Endothelial cell of umbilical vein (primary cell): ENCODE results near the gene YAP1. TPM values are rescaled to one million over a fixed set of nuclear protein-coding genes. Genes with fewer than 3 reads are reported as not detected.

Source experiments
- BruUV-seq: library from RNA; stranded (reverse); fragments of 400-500 nt; replicated peaks from 2 replicates; lab custom pipeline; 2021; lab: Mats Ljungman, UMichigan
- CTCF ChIA-PET: fragments of 300-600, 350-600 bp; sonication (Branson Sonifier 250); formaldehyde crosslinking; loops from one replicate; lab custom pipeline; 2021; ENCODE audit warnings: antibody characterized with exemption, inconsistent platforms; lab: Charles Lee
- POLR2A ChIA-PET: fragments of 300-600, 350-600 bp; sonication (Branson Sonifier 250); formaldehyde crosslinking; loops from one replicate; lab custom pipeline; 2021; ENCODE audit warnings: antibody characterized with exemption, inconsistent platforms; lab: Charles Lee
- DNase-seq: peaks from one replicate; pipeline ENCODE4 v3.0.0-alpha.2; 2011; ENCODE audit warnings: low read depth, low spot score
- FAIRE-seq: peaks from 2 replicates; lab custom pipeline; 2011; peaks lifted over from hg19 to GRCh38; lab: Jason Lieb, UNC
- H2AFZ ChIP-seq: 2 replicates; pipeline ENCODE4 v1.6.0; 2012; ENCODE audit warnings: low read depth, low read length, control low read depth, inconsistent platforms
- H3K27ac ChIP-seq: 2 replicates; pipeline ENCODE4 v1.5.1; 2011; ENCODE audit warnings: low read depth, mild to moderate bottlenecking, control low read depth, low read length, moderate library complexity; ENCODE audit not compliant: insufficient read depth
- H3K27me3 ChIP-seq, 2 experiments: 2 replicates each; pipeline versions ENCODE4 v1.6.0 to v1.6.1; 2011; ENCODE audit warnings: low read length in 2 of 2, mixed read lengths in 1 of 2; ENCODE audit not compliant: control insufficient read depth in 2 of 2, insufficient read depth in 2 of 2
- H3K36me3 ChIP-seq, 2 experiments: 2 replicates in 1 of 2; 3 replicates in 1 of 2; pipeline ENCODE4 v1.5.1; 2011; ENCODE audit warnings: low read length in 2 of 2, mild to moderate bottlenecking in 1 of 2, moderate library complexity in 1 of 2; ENCODE audit not compliant: control insufficient read depth in 2 of 2, insufficient read depth in 2 of 2; ENCODE audit errors: extremely low read depth in 1 of 2
- H3K4me1 ChIP-seq: 3 replicates; pipeline ENCODE4 v1.5.1; 2011; ENCODE audit warnings: mild to moderate bottlenecking, low read length; ENCODE audit not compliant: control insufficient read depth, insufficient read depth; ENCODE audit errors: extremely low read depth
- H3K4me2 ChIP-seq: 2 replicates; pipeline ENCODE4 v1.6.1; 2011; ENCODE audit warnings: low read length, control low read depth, mixed read lengths; ENCODE audit not compliant: insufficient read depth
- H3K4me3 ChIP-seq, 3 experiments: fragments of 200-600 bp in 1 of 3; sonication (generic), shearing (Covaris generic) in 1 of 3; replicated peaks in 1 of 3; 2 replicates each; pipeline ENCODE4 v1.5.1; 2011 to 2016; ENCODE audit warnings: control low read depth in 3 of 3, low read length in 3 of 3, mild to moderate bottlenecking in 2 of 3, inconsistent platforms in 1 of 3, low read depth in 1 of 3, moderate library complexity in 1 of 3; ENCODE audit not compliant: insufficient read depth in 1 of 3
- H3K79me2 ChIP-seq: 2 replicates; pipeline ENCODE4 v1.6.0; 2012; ENCODE audit warnings: low read length, inconsistent platforms; ENCODE audit not compliant: control insufficient read depth, insufficient read depth
- H3K9ac ChIP-seq: replicated peaks from 2 replicates; pipeline ENCODE3; 2011; ENCODE audit warnings: low read length, control low read depth; ENCODE audit not compliant: insufficient read depth; ENCODE audit errors: extremely low read depth
- H3K9me1 ChIP-seq: replicated peaks from 3 replicates; pipeline ENCODE4 v1.6.0; 2011; ENCODE audit warnings: mild to moderate bottlenecking, low read length; ENCODE audit not compliant: control insufficient read depth, insufficient read depth; ENCODE audit errors: extremely low read depth
- H3K9me3 ChIP-seq: replicated peaks from 2 replicates; pipeline ENCODE4 v1.5.1; 2012; ENCODE audit warnings: low read length, inconsistent platforms; ENCODE audit not compliant: control insufficient read depth, insufficient read depth
- H4K20me1 ChIP-seq: replicated peaks from 2 replicates; pipeline ENCODE3; 2011; ENCODE audit warnings: mild to moderate bottlenecking, low read length; ENCODE audit not compliant: control insufficient read depth, insufficient read depth; ENCODE audit errors: extremely low read depth
- EZH2 ChIP-seq: IDR thresholded peaks from 2 replicates; pipeline ENCODE4 v1.6.1; 2012; ENCODE audit warnings: borderline replicate concordance, low read depth, mild to moderate bottlenecking, moderate library complexity, low read length, inconsistent platforms; ENCODE audit not compliant: severe bottlenecking
- FOS ChIP-seq: IDR thresholded peaks from 2 replicates; pipeline ENCODE4 v1.6.1; 2011; ENCODE audit warnings: mild to moderate bottlenecking, low read length, moderate library complexity, borderline replicate concordance; ENCODE audit not compliant: insufficient read depth
- JUN ChIP-seq: IDR thresholded peaks from 2 replicates; pipeline ENCODE4 v1.6.1; 2011; ENCODE audit warnings: borderline replicate concordance, low read depth; ENCODE audit not compliant: insufficient read length, insufficient read depth
- POLR2A ChIP-seq: IDR thresholded peaks from 2 replicates; pipeline ENCODE4 v1.6.1; 2012; ENCODE audit warnings: low read depth, mild to moderate bottlenecking, control low read depth, low read length
- dilution Hi-C: fragments of 300-500 bp; cut with MboI; formaldehyde crosslinking; loops from one replicate; pipeline ENCODE4 v1.15.0; 2019; ENCODE audit warnings: low sequenced_read_pairs; ENCODE audit not compliant: extremely low pct_ligation_motif_present
- intact Hi-C: fragments of 100-400 bp; cut with micrococcal nuclease; formaldehyde crosslinking; loops from one replicate; pipeline ENCODE4 v1.10.0; 2022
- polyA plus RNA-seq, 4 experiments: library from polyadenylated mRNA; depleted of rRNA in 3 of 4; stranded (reverse) in 3 of 4; unstranded in 1 of 4; fragments of >200 nt; gene quantifications; 2 replicates each; pipeline versions ENCODE4 v1.2.1 to v1.2.3, GENCODE V29; 2011 to 2012; ENCODE audit warnings: missing spikeins in 1 of 4
- total RNA-seq: library from RNA; stranded (reverse); gene quantifications from 2 replicates; pipeline ENCODE4 v1.2.3, GENCODE V29; 2021

Gene YAP1
- total and polyA plus RNA-seq, 2 donors (not counting 3 experiments of a cell fraction or from before 2014, with no cell fraction given) = 32.6 to 48.9 TPM

- DNase-seq (no peak), FAIRE-seq (no peak)
- intact Hi-C loops = no loop called here
- no peak overlapping the region for H3K9ac ChIP-seq
- no peak overlapping the region for H3K4me2 ChIP-seq
- H3K36me3 ChIP-seq = peaks cover 0 to under 1% of the 10 kb centered on the region in 2 experiments
- dilution Hi-C loops = no loop called here
- POLR2A ChIA-PET = no interaction called here
- H2AFZ ChIP-seq = no peak overlapping the region
- no TSS peak for BruUV-seq
- no peak overlapping the region for H3K27ac ChIP-seq
- H3K27me3 ChIP-seq = no peaks in the 10 kb centered on the region
- no peak overlapping the region for H3K4me3 ChIP-seq
- H3K4me1 ChIP-seq = peaks cover 22% of the 10 kb centered on the region
- H3K9me1 ChIP-seq = no peaks in the 10 kb centered on the region
- no peaks in the 10 kb centered on the region for H3K79me2 ChIP-seq
- no peaks in the 10 kb centered on the region for H3K9me3 ChIP-seq
- CTCF ChIA-PET = no interaction called here
- no peaks in the 10 kb centered on the region for H4K20me1 ChIP-seq
- no peak for TF ChIP-seq POLR2A
Observed at GRCh38 chr11:102168481-102168880, 58.2 kb downstream of the YAP1 start.

DNA sequence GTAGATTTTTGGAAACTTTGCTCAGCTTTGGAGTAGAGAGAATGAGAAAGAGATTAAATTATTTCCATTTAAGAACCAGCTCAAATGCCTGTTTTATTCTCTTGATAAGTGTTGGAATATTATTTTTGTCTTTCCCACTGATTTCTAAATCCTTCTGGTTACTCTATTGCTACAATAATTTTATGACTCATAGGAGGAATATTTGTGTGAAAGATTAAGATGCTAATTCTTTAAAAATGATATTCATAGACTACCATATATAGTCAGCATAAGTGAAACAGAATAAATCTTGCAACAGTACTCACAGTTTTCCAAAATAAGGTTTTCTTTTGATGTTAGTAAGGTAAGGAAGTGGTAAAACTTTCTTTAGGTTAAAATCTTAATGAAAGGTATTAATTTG, 60.9 kb downstream of the YAP1 start:
- H3K4me3 ChIP-seq = no peak overlapping the region
- H4K20me1 ChIP-seq = no peaks in the 10 kb centered on the region
- H3K4me1 ChIP-seq = peaks cover 22% of the 10 kb centered on the region
- intact Hi-C loops = no loop called here
- peak; percentile 30 for TF ChIP-seq JUN
- no peak for TF ChIP-seq EZH2
- TF ChIP-seq FOS = peak; percentile 69
- H3K27me3 ChIP-seq = no peaks in the 10 kb centered on the region
- no peaks in the 10 kb centered on the region for H3K79me2 ChIP-seq
- H3K9me1 ChIP-seq = no peaks in the 10 kb centered on the region
- H3K4me2 ChIP-seq = peak overlapping the region; percentile 51
- peak overlapping the region; percentile 9 for H3K9ac ChIP-seq
- no peaks in the 10 kb centered on the region for H3K9me3 ChIP-seq
- FAIRE-seq = peak; percentile 12
- no peaks in the 10 kb centered on the region for H3K36me3 ChIP-seq
- CTCF ChIA-PET = interaction anchor here (0.8 to 3.5 kb wide), 7 partner anchors 11 to 60 kb away, joined by 3 to 10 read pairs (median 5); no protein-coding TSS in a partner anchor
- peak; percentile 50 for DNase-seq
- POLR2A ChIA-PET = interaction anchor here (0.6 to 0.7 kb wide), 2 partner anchors 15 to 53 kb away, joined by 3 read pairs; no protein-coding TSS in a partner anchor
- BruUV-seq = no TSS peak
- dilution Hi-C loops = no loop called here
- no peak overlapping the region for H2AFZ ChIP-seq
- H3K27ac ChIP-seq = peak overlapping the region; percentile 29
